HFF-Myc (cell line): ENCODE measurements around the gene HTR1D.
"Not testable (repeated sequence)": the region's sequence is repeated elsewhere in the genome, so short reads cannot be mapped to it uniquely, and the experiment has no call there.

ENCODE experiments used
- DNase-seq: peaks from one replicate; pipeline ENCODE4 v3.0.0-alpha.2; 2011; ENCODE audit warnings: low read depth; ENCODE audit errors: extremely low read depth
- H3K4me3 ChIP-seq: replicated peaks from 2 replicates; pipeline ENCODE4 v1.5.1; 2011; ENCODE audit warnings: low read depth, mild to moderate bottlenecking, control low read depth, low read length
- TF ChIP-seq, protein P1 (sequence below): IDR thresholded peaks from 2 replicates; pipeline ENCODE4 v1.5.1; 2012; ENCODE audit warnings: mild to moderate bottlenecking, low read depth, low read length, control low read depth; ENCODE audit errors: missing control alignments

The HTR1D gene

GRCh38 chr1:23209770-23210169 is 7.5 kb downstream of the HTR1D start:
- TF ChIP-seq, protein P1, sequence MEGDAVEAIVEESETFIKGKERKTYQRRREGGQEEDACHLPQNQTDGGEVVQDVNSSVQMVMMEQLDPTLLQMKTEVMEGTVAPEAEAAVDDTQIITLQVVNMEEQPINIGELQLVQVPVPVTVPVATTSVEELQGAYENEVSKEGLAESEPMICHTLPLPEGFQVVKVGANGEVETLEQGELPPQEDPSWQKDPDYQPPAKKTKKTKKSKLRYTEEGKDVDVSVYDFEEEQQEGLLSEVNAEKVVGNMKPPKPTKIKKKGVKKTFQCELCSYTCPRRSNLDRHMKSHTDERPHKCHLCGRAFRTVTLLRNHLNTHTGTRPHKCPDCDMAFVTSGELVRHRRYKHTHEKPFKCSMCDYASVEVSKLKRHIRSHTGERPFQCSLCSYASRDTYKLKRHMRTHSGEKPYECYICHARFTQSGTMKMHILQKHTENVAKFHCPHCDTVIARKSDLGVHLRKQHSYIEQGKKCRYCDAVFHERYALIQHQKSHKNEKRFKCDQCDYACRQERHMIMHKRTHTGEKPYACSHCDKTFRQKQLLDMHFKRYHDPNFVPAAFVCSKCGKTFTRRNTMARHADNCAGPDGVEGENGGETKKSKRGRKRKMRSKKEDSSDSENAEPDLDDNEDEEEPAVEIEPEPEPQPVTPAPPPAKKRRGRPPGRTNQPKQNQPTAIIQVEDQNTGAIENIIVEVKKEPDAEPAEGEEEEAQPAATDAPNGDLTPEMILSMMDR = no peak
- no peak for DNase-seq
- no peak overlapping the region for H3K4me3 ChIP-seq

DNA sequence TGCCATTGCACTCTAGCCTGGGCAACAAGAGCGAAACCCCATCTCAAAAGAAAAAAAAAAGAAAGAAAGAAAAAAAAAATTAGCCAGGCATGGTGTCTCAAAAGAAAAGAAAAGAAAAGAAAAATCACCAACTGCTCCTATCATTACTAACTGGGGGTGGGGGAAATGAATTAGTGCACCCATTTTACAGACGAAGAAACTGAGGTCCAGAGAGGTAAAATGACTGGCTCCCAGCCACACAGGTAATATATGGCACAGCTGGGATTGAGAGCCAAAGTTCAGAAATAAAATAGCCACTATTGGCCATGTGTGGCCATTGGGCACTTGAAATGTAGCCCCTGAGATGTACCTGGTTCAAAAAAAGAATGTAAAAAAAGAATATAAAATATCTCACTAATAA is 8.8 kb downstream of the HTR1D start:
- DNase-seq = no peak
- H3K4me3 ChIP-seq = no peak overlapping the region

DNA sequence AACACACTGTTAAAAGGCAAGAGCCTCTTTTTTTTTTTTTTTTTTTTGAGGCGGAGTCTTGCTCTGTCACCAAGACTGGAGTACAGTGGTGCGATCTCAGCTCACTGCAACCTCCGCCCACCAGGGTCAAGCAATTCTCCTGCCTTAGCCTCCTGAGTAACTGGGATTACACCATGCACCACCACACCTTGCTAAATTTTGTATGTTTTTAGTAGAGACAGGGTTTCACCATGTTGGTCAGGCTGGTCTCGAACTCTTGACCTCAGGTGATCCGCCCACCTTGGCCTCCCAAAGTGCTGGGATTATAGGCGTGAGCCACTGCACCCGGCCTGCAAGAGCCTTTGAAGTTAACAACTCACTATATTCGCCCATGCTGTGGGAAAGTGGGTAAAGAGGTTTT is 9.6 kb downstream of the HTR1D start:
- not testable (repeated sequence) for DNase-seq, H3K4me3 ChIP-seq

More for the DNA sequence above, 8.8 kb downstream of the HTR1D start:
- TF ChIP-seq, protein P1 = no peak

- TF ChIP-seq, protein P1 = no peak
- no peak overlapping the region for H3K4me3 ChIP-seq
- DNase-seq = no peak
Measured at GRCh38 chr1:23202263-23202749, 15.0 kb downstream of the HTR1D start.

- DNase-seq = no peak
- no peak overlapping the region for H3K4me3 ChIP-seq
- TF ChIP-seq, protein P1 = no peak
Measured at GRCh38 chr1:23200883-23201282, 16.4 kb downstream of the HTR1D start.

DNA sequence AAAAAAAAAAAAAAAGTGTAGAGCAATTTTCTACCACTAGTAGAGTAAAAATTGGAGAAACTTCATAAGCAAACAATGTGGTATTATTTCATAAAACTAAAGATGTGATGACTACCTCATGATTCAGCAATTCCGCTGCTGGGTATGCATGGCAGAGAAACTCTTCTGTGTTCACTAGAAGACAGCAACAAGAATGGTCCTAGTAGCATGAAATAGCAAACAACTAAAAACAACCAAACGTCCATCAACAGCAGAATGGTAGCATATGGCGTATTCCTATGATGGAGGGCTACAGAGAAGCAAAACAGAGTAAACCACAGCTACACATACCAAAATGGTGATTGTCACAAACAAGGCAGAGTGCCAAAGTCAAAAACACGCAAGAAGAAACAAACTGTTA is 18.9 kb downstream of the HTR1D start:
- DNase-seq = peak; percentile 86
- TF ChIP-seq, protein P1 = no peak

DNA sequence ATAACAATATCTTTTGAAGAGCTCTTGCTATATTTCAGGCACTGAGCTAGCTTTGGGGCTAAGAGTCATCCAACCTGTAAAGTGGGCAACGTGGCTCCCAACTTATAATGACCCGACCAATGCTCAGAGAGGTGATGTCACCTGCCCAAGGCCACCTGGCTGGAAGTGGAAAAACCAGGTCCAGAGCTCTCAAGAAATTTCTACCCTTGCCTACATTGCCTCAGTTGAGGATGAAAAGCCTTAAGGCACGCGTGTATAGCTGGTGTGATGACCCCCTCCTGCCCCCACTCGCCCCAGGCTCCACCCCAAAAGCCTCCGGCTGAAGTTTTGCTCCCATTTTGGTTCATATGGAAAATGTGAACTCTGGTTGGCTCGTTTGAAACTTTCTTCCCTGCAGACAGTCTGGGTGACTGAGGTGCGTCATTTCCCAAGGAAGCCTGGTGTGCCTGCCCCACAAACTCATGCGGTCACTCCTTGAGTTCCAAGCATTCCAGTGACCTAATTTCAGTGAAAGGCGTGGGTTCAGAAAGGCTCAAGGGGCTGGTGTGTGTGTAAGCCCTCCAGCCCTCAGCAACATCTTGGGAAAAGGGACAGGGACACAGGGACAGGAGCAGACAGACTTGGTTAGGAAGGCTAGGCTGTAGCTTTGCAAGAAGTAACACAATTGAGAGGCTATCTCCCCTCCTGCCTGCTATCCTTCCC is 20.5 kb downstream of the HTR1D start:
- peak; percentile 90 for DNase-seq
- TF ChIP-seq, protein P1 = no peak
- H3K4me3 ChIP-seq = no peak overlapping the region

More for the DNA sequence above, 18.9 kb downstream of the HTR1D start:
- H3K4me3 ChIP-seq = no peak overlapping the region
